NCI-H82 (cell line): Measurements from ENCODE around the gene PML.

Source experiments
- DNase-seq: peaks from one replicate; lab custom pipeline; 2025; lab: John Stamatoyannopoulos, UW

PML gene

GRCh38 chr15:73994413-73994883 is at the start of gene PML:
Gene PML (plus strand): TSS chr15:73994716. CDS start chr15:73994813, 97 bp downstream.
- DNase-seq = peak; percentile 99

- no peak for DNase-seq
Observed at GRCh38 chr15:73945130-73945508, 49.4 kb upstream of the PML start.

- DNase-seq = no peak
Observed at GRCh38 chr15:73946046-73946721, 48.3 kb upstream of the PML start.

GRCh38 chr15:73946795-73947370 is 47.6 kb upstream of the PML start:
- DNase-seq = no peak

GRCh38 chr15:73947651-73948050 is 46.9 kb upstream of the PML start:
- DNase-seq = no peak

- no peak for DNase-seq
Observed at GRCh38 chr15:73948396-73948795, 46.1 kb upstream of the PML start.

GRCh38 chr15:73948982-73949381 is 45.5 kb upstream of the PML start:
- peak; percentile 94 for DNase-seq

GRCh38 chr15:73949496-73949895 is 45.0 kb upstream of the PML start:
- no peak for DNase-seq

- no peak for DNase-seq
Observed at GRCh38 chr15:73950479-73950830, 44.1 kb upstream of the PML start.

GRCh38 chr15:73950831-73951561 is 43.5 kb upstream of the PML start:
- peak; percentile 99 for DNase-seq

GRCh38 chr15:73951601-73952000 is 42.9 kb upstream of the PML start:
- peak; percentile 82 for DNase-seq

GRCh38 chr15:73952171-73952912 is 42.2 kb upstream of the PML start:
- DNase-seq = no peak

GRCh38 chr15:73952913-73953750 is 41.4 kb upstream of the PML start:
- peak; percentile 54 for DNase-seq

- DNase-seq = no peak
Observed at GRCh38 chr15:73954188-73955145, 40.0 kb upstream of the PML start.

GRCh38 chr15:73955326-73955725 is 39.2 kb upstream of the PML start:
- no peak for DNase-seq

GRCh38 chr15:73955861-73956742 is 38.4 kb upstream of the PML start:
- no peak for DNase-seq

GRCh38 chr15:73956743-73957135 is 37.8 kb upstream of the PML start:
- no peak for DNase-seq

- no peak for DNase-seq
Observed at GRCh38 chr15:73957276-73957675, 37.2 kb upstream of the PML start.

- no peak for DNase-seq
Observed at GRCh38 chr15:73957785-73958184, 36.7 kb upstream of the PML start.
